Lower leg skin (tissue), 4 donors: ENCODE measurements around the gene VRK1. TPM values are rescaled to one million over a fixed set of nuclear protein-coding genes. Genes with fewer than 3 reads are reported as not detected.

Source experiments
- DNase-seq, 2 donors: peaks; one replicate each; pipeline ENCODE4 v3.0.0-alpha.2; 2019; ENCODE audit warnings: low spot score in 2 of 2
- H3K4me3 ChIP-seq: fragments of 200-600 bp; sonication (generic); 2 replicates; pipeline ENCODE4 v1.5.1; 2017; ENCODE audit warnings: mild to moderate bottlenecking, low read depth; ENCODE audit not compliant: poor library complexity, severe bottlenecking
- CTCF ChIP-seq, 3 donors: fragments of 450-650 bp; IDR thresholded peaks; one replicate each; pipeline ENCODE4 v1.5.1; 2016; ENCODE audit warnings: antibody characterized with exemption in 3 of 3, mild to moderate bottlenecking in 3 of 3, moderate library complexity in 2 of 3
- POLR2A ChIP-seq, 2 donors: fragments of 450-650 bp; IDR thresholded peaks; one replicate each; pipeline ENCODE4 v1.6.1; 2016 to 2017; ENCODE audit warnings: antibody characterized with exemption in 2 of 2, mild to moderate bottlenecking in 1 of 2, moderate library complexity in 1 of 2
- WGBS, 2 donors: methylation state at CpG; one replicate each; pipeline ENCODE4 v1.1.5; 2018; 5-methylcytosine and 5-hydroxymethylcytosine counted together
- intact Hi-C: fragments of 100-400 bp; cut with DNase I; formaldehyde crosslinking; loops from one replicate; pipeline ENCODE4 v1.15.0; 2023; ENCODE audit warnings: low total_unique reads
- total RNA-seq, 4 donors: library from RNA; depleted of rRNA; stranded (reverse); fragments of >200 nt; gene quantifications; one replicate each; pipeline ENCODE4 v1.1.0, GENCODE V29; 2016

The VRK1 gene
- total RNA-seq, 4 donors from 2014 or later, result 6.9 to 12.2 (median 8.9) TPM

GRCh38 chr14:96826818-96827217, 29.6 kb downstream of the VRK1 start:
- DNase-seq, result no peak
- intact Hi-C loops, result no loop called here
- H3K4me3 ChIP-seq, result no peak overlapping the region
- 44 to 50% methylated on average over 2 of the region's 2 CpGs for WGBS, 2 donors
- TF ChIP-seq POLR2A (IDR thresholded peaks at IDR 0.05) (no peak), CTCF (IDR thresholded peaks at IDR 0.05) (no peak)

GRCh38 chr14:96827290-96827689, 30.1 kb downstream of the VRK1 start:
- intact Hi-C loops, result no loop called here

GRCh38 chr14:96829791-96830190, 32.6 kb downstream of the VRK1 start:
- 95 to 100% methylated on average over 1 of the region's 1 CpG for WGBS, 2 donors
- no peak for DNase-seq
- no peak overlapping the region for H3K4me3 ChIP-seq
- intact Hi-C loops, result no loop called here
- TF ChIP-seq CTCF (IDR thresholded peaks at IDR 0.05) (no peak), POLR2A (IDR thresholded peaks at IDR 0.05) (no peak)

More at GRCh38 chr14:96827290-96827689, 30.1 kb downstream of the VRK1 start:
- TF ChIP-seq CTCF (IDR thresholded peaks at IDR 0.05) (no peak), POLR2A (IDR thresholded peaks at IDR 0.05) (no peak)
- H3K4me3 ChIP-seq, result no peak overlapping the region
- no peak for DNase-seq
- WGBS, 2 donors, result 72 to 80% methylated on average over 3 of the region's 3 CpGs

GRCh38 chr14:96830946-96831345, 33.8 kb downstream of the VRK1 start:
- no peak for TF ChIP-seq CTCF (IDR thresholded peaks at IDR 0.05)
- no peak for TF ChIP-seq POLR2A (IDR thresholded peaks at IDR 0.05)
- intact Hi-C loops, result no loop called here
- H3K4me3 ChIP-seq, result no peak overlapping the region
- no peak for DNase-seq
- WGBS, 2 donors, result 94% methylated on average over 1 of the region's 1 CpG

- DNase-seq, result no peak
- H3K4me3 ChIP-seq, result no peak overlapping the region
- intact Hi-C loops, result no loop called here
- TF ChIP-seq CTCF (IDR thresholded peaks at IDR 0.05), result no peak
- no peak for TF ChIP-seq POLR2A (IDR thresholded peaks at IDR 0.05)
- WGBS, 2 donors, result 81 to 86% methylated on average over 2 of the region's 2 CpGs
Observed at GRCh38 chr14:96832351-96832750, 35.2 kb downstream of the VRK1 start.

GRCh38 chr14:96838449-96838848, 41.3 kb downstream of the VRK1 start:
- intact Hi-C loops, result no loop called here
- TF ChIP-seq CTCF (IDR thresholded peaks at IDR 0.05), result no peak
- no peak for DNase-seq
- WGBS, 2 donors, result 94 to 97% methylated on average over 4 of the region's 4 CpGs
- H3K4me3 ChIP-seq, result no peak overlapping the region
